H9 (cell line): ENCODE data around the gene ATXN10. TPM values are rescaled to one million over a fixed set of nuclear protein-coding genes. Genes with fewer than 3 reads are reported as not detected.
A peak's percentile ranks its signal among the peaks of the same experiment; 100 is the strongest.

ENCODE experiments used
- DNase-seq: peaks from one replicate; pipeline ENCODE4 v3.0.0-alpha.2; 2017
- H2AFZ ChIP-seq: one replicate; pipeline ENCODE4 v1.6.1; 2013; ENCODE audit warnings: mild to moderate bottlenecking, low read length, control low read depth, moderate library complexity
- H2AK5ac ChIP-seq: 2 replicates; pipeline ENCODE4 v1.6.1; 2013; ENCODE audit warnings: low read length, control low read depth, mixed read lengths; ENCODE audit not compliant: insufficient read length
- H2BK120ac ChIP-seq: one replicate; pipeline ENCODE4 v1.6.1; 2013; ENCODE audit warnings: low read depth, mild to moderate bottlenecking, low read length, control low read depth, inconsistent platforms; ENCODE audit not compliant: poor library complexity, severe bottlenecking
- H2BK12ac ChIP-seq: 2 replicates; pipeline ENCODE4 v1.6.1; 2013; ENCODE audit warnings: low read length, control low read depth, mixed read lengths, low read depth; ENCODE audit not compliant: insufficient read length
- H2BK15ac ChIP-seq: 2 replicates; pipeline ENCODE4 v1.6.1; 2013; ENCODE audit warnings: low read depth, low read length, control low read depth
- H2BK20ac ChIP-seq: one replicate; pipeline ENCODE4 v1.6.1; 2013; ENCODE audit warnings: low read depth, mild to moderate bottlenecking, low read length, control low read depth, inconsistent platforms; ENCODE audit not compliant: poor library complexity, severe bottlenecking
- H2BK5ac ChIP-seq: 2 replicates; pipeline ENCODE4 v1.6.1; 2013; ENCODE audit warnings: low read length, control low read depth, mixed read lengths; ENCODE audit not compliant: insufficient read length
- H3K14ac ChIP-seq: 2 replicates; pipeline ENCODE4 v1.6.1; 2013; ENCODE audit warnings: low read length, control low read depth; ENCODE audit not compliant: insufficient read depth
- H3K18ac ChIP-seq: 2 replicates; pipeline ENCODE4 v1.6.1; 2013; ENCODE audit warnings: low read depth, mild to moderate bottlenecking, mixed read lengths, low read length, control low read depth; ENCODE audit not compliant: insufficient read length
- H3K23ac ChIP-seq: 2 replicates; pipeline ENCODE4 v1.6.1; 2013; ENCODE audit warnings: low read length, control low read depth, mixed read lengths, low read depth; ENCODE audit not compliant: insufficient read length
- H3K23me2 ChIP-seq: 2 replicates; pipeline ENCODE4 v1.6.1; 2013; ENCODE audit warnings: low read depth, mild to moderate bottlenecking, mixed read lengths, low read length, control low read depth; ENCODE audit not compliant: insufficient read length, poor library complexity, severe bottlenecking
- H3K27ac ChIP-seq: 2 replicates; pipeline ENCODE4 v1.5.1; 2013; ENCODE audit warnings: low read length, control low read depth, mixed read lengths, low read depth; ENCODE audit not compliant: insufficient read length
- H3K27me3 ChIP-seq: 2 replicates; pipeline ENCODE4 v1.6.1; 2013; ENCODE audit warnings: low read length, control low read depth, inconsistent platforms; ENCODE audit not compliant: insufficient read depth
- H3K4ac ChIP-seq: 2 replicates; pipeline ENCODE4 v1.6.1; 2013; ENCODE audit warnings: low read depth, mild to moderate bottlenecking, control low read depth, inconsistent platforms, low read length, moderate library complexity
- H3K4me1 ChIP-seq: 2 replicates; pipeline ENCODE4 v1.6.1; 2013; ENCODE audit warnings: low read length, control low read depth, inconsistent platforms; ENCODE audit not compliant: insufficient read depth
- H3K4me2 ChIP-seq: 2 replicates; pipeline ENCODE4 v1.6.1; 2013; ENCODE audit warnings: low read length, control low read depth, mixed read lengths; ENCODE audit not compliant: insufficient read length, insufficient read depth
- H3K56ac ChIP-seq: 2 replicates; pipeline ENCODE4 v1.6.1; 2013; ENCODE audit warnings: low read depth, mild to moderate bottlenecking, mixed read lengths, low read length, control low read depth; ENCODE audit not compliant: insufficient read length
- H3K79me1 ChIP-seq: 2 replicates; pipeline ENCODE4 v1.6.1; 2013; ENCODE audit warnings: low read depth, mild to moderate bottlenecking, moderate library complexity, low read length, control low read depth, inconsistent platforms; ENCODE audit not compliant: insufficient read depth, poor library complexity, severe bottlenecking
- H3K79me2 ChIP-seq: 2 replicates; pipeline ENCODE4 v1.6.1; 2013; ENCODE audit warnings: low read length, control low read depth, inconsistent platforms; ENCODE audit not compliant: insufficient read depth
- H3K9ac ChIP-seq: 2 replicates; pipeline ENCODE4 v1.6.1; 2013; ENCODE audit warnings: low read length, control low read depth, mixed read lengths; ENCODE audit not compliant: insufficient read length; ENCODE audit errors: extremely low read depth
- H3K9me3 ChIP-seq: one replicate; pipeline ENCODE4 v1.6.1; 2013; ENCODE audit warnings: low read depth, low read length, inconsistent platforms; ENCODE audit not compliant: control insufficient read depth
- H3T11ph ChIP-seq: one replicate; pipeline ENCODE4 v1.6.1; 2013; ENCODE audit warnings: mild to moderate bottlenecking, low read length, control low read depth, inconsistent platforms
- H4K20me1 ChIP-seq: one replicate; pipeline ENCODE4 v1.6.1; 2013; ENCODE audit not compliant: control insufficient read depth, insufficient read length, insufficient read depth
- H4K5ac ChIP-seq: 2 replicates; pipeline ENCODE4 v1.6.1; 2013; ENCODE audit warnings: low read depth, mild to moderate bottlenecking, mixed read lengths, low read length, control low read depth; ENCODE audit not compliant: insufficient read length
- H4K8ac ChIP-seq: replicated peaks from 2 replicates; pipeline ENCODE4 v1.6.1; 2013; ENCODE audit warnings: low read length, control low read depth, mixed read lengths, low read depth; ENCODE audit not compliant: insufficient read length
- H4K91ac ChIP-seq: 2 replicates; pipeline ENCODE4 v1.6.1; 2013; ENCODE audit warnings: low read depth, mild to moderate bottlenecking, moderate library complexity, mixed read lengths, low read length, control low read depth; ENCODE audit not compliant: insufficient read length
- H3K27ac Mint-ChIP-seq, 3 experiments: 2 replicates in 2 of 3; 3 replicates in 1 of 3; pipeline ENCODE4 v1.8.0; 2020 to 2021; ENCODE audit warnings: mixed read lengths in 3 of 3, mild to moderate bottlenecking in 1 of 3, moderate library complexity in 1 of 3
- H3K27me3 Mint-ChIP-seq: 2 replicates; pipeline ENCODE4 v1.8.0; 2021; ENCODE audit warnings: low read depth, mild to moderate bottlenecking, moderate library complexity, mixed read lengths
- H3K36me3 Mint-ChIP-seq, 3 experiments: 2 replicates in 2 of 3; 3 replicates in 1 of 3; pipeline ENCODE4 v1.8.0; 2020 to 2021; ENCODE audit warnings: low read depth in 3 of 3, mixed read lengths in 3 of 3; ENCODE audit not compliant: insufficient read depth in 1 of 3
- H3K4me1 Mint-ChIP-seq, 2 experiments: 2 replicates each; pipeline ENCODE4 v1.8.0; 2020; ENCODE audit warnings: mixed read lengths in 2 of 2
- H3K4me3 Mint-ChIP-seq, 2 experiments: 2 replicates in 1 of 2; 3 replicates in 1 of 2; pipeline ENCODE4 v1.8.0; 2020 to 2021; ENCODE audit warnings: mild to moderate bottlenecking in 2 of 2, mixed read lengths in 2 of 2, moderate library complexity in 1 of 2
- H3K9me3 Mint-ChIP-seq, 2 experiments: 2 replicates in 1 of 2; 3 replicates in 1 of 2; pipeline ENCODE4 v1.8.0; 2020; ENCODE audit warnings: mild to moderate bottlenecking in 2 of 2, mixed read lengths in 2 of 2, moderate library complexity in 1 of 2
- CTCF ChIP-seq: fragments of 200-600 bp; sonication (generic); conservative IDR thresholded peaks from 3 replicates; pipeline ENCODE4 v1.8.0; 2021; ENCODE audit warnings: antibody characterized with exemption, mild to moderate bottlenecking
- WGBS: extraction: QIAGEN DNeasy Blood & Tissue Kit; methylation state at CpG from one replicate; pipeline ENCODE4 v1.1.7; 2013; ENCODE audit warnings: missing lambda C conversion rate, low lambda C conversion rate, mixed read lengths; ENCODE audit not compliant: insufficient read length; ENCODE audit errors: extremely low coverage; 5-methylcytosine and 5-hydroxymethylcytosine counted together
- total RNA-seq: library from RNA; stranded (reverse); gene quantifications from 2 replicates; pipeline ENCODE4 v1.2.1, GENCODE V29; 2021

ATXN10 gene
- total RNA-seq, 1 experiment from 2014 or later = 210 TPM

- H2AFZ ChIP-seq = no peak overlapping the region
- H3K23me2 ChIP-seq = no peaks in the 10 kb centered on the region
- no peak overlapping the region for H2BK12ac ChIP-seq
- H2AK5ac ChIP-seq = no peak overlapping the region
- DNase-seq = peak; percentile 18
- no peak overlapping the region for H3K23ac ChIP-seq
- no peaks in the 10 kb centered on the region for H3K9me3 ChIP-seq
- WGBS = no CpG with 5 or more reads among the region's 22 CpGs
- H3K4me1 ChIP-seq = no peaks in the 10 kb centered on the region
- no peaks in the 10 kb centered on the region for H4K20me1 ChIP-seq
- Mint-ChIP-seq H3K4me1 (no peaks in the 10 kb centered on the region), H3K9me3 (no peaks in the 10 kb centered on the region), H3K27me3 (no peaks in the 10 kb centered on the region; the same call in 1 of the 2 replicates), H3K36me3 (no peaks in the 10 kb centered on the region), H3K4me3 (no peak overlapping the region), H3K27ac (no peak overlapping the region)
- peak overlapping the region; percentile 10 for H4K8ac ChIP-seq
- H2BK20ac ChIP-seq = no peak overlapping the region
- no peak overlapping the region for H3K56ac ChIP-seq
- H3K27ac ChIP-seq = no peak overlapping the region
- H2BK5ac ChIP-seq = no peak overlapping the region
- no peak overlapping the region for H4K5ac ChIP-seq
- H3K27me3 ChIP-seq = no peaks in the 10 kb centered on the region
- H3K79me2 ChIP-seq = no peaks in the 10 kb centered on the region
- no peak overlapping the region for H3K4ac ChIP-seq
- H3K9ac ChIP-seq = no peak overlapping the region
- no peak overlapping the region for H4K91ac ChIP-seq
- no peak for TF ChIP-seq CTCF
- no peak overlapping the region for H3K18ac ChIP-seq
- H3T11ph ChIP-seq = no peak overlapping the region
- no peak overlapping the region for H3K4me2 ChIP-seq
- no peak overlapping the region for H2BK15ac ChIP-seq
- H3K79me1 ChIP-seq = no peaks in the 10 kb centered on the region
- H2BK120ac ChIP-seq = no peak overlapping the region
- no peak overlapping the region; the same call in 1 of the 2 replicates for H3K14ac ChIP-seq
These were observed 215.8 kb downstream of the ATXN10 start for GRCh38 chr22:45887202-45888131.
